ENCODE measurements around the gene FAM193B.

DNA sequence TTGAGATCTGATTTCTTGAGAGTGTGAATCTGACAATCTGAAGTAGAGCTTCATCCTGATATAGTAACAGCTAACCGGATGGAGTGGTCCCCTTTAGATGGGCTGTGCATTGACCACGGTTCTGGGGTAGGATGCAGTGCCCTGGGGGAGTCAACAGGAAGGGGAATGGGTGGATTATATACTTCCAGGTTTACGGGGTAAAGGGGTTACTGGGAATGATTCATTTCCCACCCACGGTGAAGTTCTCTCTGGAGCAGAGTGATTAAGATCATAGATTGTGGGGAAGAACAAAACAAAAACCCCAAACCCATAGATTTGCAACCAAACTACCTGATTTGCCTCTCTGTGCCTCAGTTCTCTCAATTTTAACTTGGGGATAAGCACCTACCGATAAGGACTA is 44.1 kb upstream of the FAM193B start:
- TF ChIP-seq, protein P1, sequence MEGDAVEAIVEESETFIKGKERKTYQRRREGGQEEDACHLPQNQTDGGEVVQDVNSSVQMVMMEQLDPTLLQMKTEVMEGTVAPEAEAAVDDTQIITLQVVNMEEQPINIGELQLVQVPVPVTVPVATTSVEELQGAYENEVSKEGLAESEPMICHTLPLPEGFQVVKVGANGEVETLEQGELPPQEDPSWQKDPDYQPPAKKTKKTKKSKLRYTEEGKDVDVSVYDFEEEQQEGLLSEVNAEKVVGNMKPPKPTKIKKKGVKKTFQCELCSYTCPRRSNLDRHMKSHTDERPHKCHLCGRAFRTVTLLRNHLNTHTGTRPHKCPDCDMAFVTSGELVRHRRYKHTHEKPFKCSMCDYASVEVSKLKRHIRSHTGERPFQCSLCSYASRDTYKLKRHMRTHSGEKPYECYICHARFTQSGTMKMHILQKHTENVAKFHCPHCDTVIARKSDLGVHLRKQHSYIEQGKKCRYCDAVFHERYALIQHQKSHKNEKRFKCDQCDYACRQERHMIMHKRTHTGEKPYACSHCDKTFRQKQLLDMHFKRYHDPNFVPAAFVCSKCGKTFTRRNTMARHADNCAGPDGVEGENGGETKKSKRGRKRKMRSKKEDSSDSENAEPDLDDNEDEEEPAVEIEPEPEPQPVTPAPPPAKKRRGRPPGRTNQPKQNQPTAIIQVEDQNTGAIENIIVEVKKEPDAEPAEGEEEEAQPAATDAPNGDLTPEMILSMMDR (IDR thresholded peaks at IDR 0.05; ENCODE audit: insufficient read depth, low read length) = no peak
- TF ChIP-seq, protein P2, sequence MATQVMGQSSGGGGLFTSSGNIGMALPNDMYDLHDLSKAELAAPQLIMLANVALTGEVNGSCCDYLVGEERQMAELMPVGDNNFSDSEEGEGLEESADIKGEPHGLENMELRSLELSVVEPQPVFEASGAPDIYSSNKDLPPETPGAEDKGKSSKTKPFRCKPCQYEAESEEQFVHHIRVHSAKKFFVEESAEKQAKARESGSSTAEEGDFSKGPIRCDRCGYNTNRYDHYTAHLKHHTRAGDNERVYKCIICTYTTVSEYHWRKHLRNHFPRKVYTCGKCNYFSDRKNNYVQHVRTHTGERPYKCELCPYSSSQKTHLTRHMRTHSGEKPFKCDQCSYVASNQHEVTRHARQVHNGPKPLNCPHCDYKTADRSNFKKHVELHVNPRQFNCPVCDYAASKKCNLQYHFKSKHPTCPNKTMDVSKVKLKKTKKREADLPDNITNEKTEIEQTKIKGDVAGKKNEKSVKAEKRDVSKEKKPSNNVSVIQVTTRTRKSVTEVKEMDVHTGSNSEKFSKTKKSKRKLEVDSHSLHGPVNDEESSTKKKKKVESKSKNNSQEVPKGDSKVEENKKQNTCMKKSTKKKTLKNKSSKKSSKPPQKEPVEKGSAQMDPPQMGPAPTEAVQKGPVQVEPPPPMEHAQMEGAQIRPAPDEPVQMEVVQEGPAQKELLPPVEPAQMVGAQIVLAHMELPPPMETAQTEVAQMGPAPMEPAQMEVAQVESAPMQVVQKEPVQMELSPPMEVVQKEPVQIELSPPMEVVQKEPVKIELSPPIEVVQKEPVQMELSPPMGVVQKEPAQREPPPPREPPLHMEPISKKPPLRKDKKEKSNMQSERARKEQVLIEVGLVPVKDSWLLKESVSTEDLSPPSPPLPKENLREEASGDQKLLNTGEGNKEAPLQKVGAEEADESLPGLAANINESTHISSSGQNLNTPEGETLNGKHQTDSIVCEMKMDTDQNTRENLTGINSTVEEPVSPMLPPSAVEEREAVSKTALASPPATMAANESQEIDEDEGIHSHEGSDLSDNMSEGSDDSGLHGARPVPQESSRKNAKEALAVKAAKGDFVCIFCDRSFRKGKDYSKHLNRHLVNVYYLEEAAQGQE (IDR thresholded peaks at IDR 0.05; ENCODE audit: insufficient replicate concordance, low read depth) = no peak
- TF ChIP-seq POLR2AphosphoS5 (IDR thresholded peaks at IDR 0.05; ENCODE audit: low read depth) = no peak

Data from HL-60 (cell line).